GM23338 (cell line): ENCODE results near the gene GRAMD1B. TPM values are rescaled to one million over a fixed set of nuclear protein-coding genes. Genes with fewer than 3 reads are reported as not detected.

ENCODE experiments used
- ATAC-seq: fragments of 200-7000 bp; cut with Tn5 transposase; 3 replicates; pipeline ENCODE4 v1.9.1; 2020
- DNase-seq: peaks from one replicate; pipeline ENCODE4 v3.0.0-alpha.2; 2015; ENCODE audit warnings: low spot score
- H2AFZ ChIP-seq: fragments of 200-600 bp; sonication (generic); 2 replicates; pipeline ENCODE4 v1.8.0; 2016; ENCODE audit warnings: antibody characterized with exemption, mild to moderate bottlenecking, moderate library complexity
- H3F3A ChIP-seq: fragments of 200-600 bp; sonication (generic); replicated peaks from 2 replicates; pipeline ENCODE4 v1.8.0; 2017; ENCODE audit warnings: antibody characterized with exemption, mixed run types, low read depth
- H3K27ac ChIP-seq: fragments of 200-600 bp; sonication (generic); 2 replicates; pipeline ENCODE4 v1.6.1; 2016; ENCODE audit warnings: low read depth
- H3K27me3 ChIP-seq: fragments of 200-600 bp; sonication (generic); 2 replicates; pipeline ENCODE4 v1.8.0; 2016; ENCODE audit warnings: mild to moderate bottlenecking, mixed run types, moderate library complexity; ENCODE audit not compliant: insufficient read depth
- H3K36me3 ChIP-seq: fragments of 200-600 bp; sonication (generic); 2 replicates; pipeline ENCODE4 v1.8.0; 2016; ENCODE audit warnings: mild to moderate bottlenecking; ENCODE audit not compliant: insufficient read depth
- H3K4me1 ChIP-seq: fragments of 200-600 bp; sonication (generic); 2 replicates; pipeline ENCODE4 v1.8.0; 2016; ENCODE audit warnings: mild to moderate bottlenecking, moderate library complexity; ENCODE audit not compliant: insufficient read depth
- H3K4me2 ChIP-seq: fragments of 200-600 bp; sonication (generic); 2 replicates; pipeline ENCODE4 v1.7.1; 2017; ENCODE audit warnings: mixed run types
- H3K4me3 ChIP-seq: fragments of 200-600 bp; sonication (generic); 2 replicates; pipeline ENCODE4 v1.6.1; 2016; ENCODE audit warnings: mixed run types
- H3K79me2 ChIP-seq: fragments of 200-600 bp; sonication (generic); replicated peaks from 2 replicates; pipeline ENCODE4 v1.8.0; 2017; ENCODE audit warnings: mild to moderate bottlenecking; ENCODE audit not compliant: insufficient read depth
- H3K9me2 ChIP-seq: fragments of 200-600 bp; sonication (generic); 2 replicates; pipeline ENCODE4 v1.8.0; 2017; ENCODE audit not compliant: insufficient read depth
- H4K20me1 ChIP-seq: fragments of 200-600 bp; sonication (generic); replicated peaks from 2 replicates; pipeline ENCODE4 v1.8.0; 2017; ENCODE audit warnings: mild to moderate bottlenecking; ENCODE audit not compliant: insufficient read depth
- H3K27ac Mint-ChIP-seq: 2 replicates; pipeline ENCODE4 v1.8.0; 2020; ENCODE audit warnings: inconsistent platforms, mild to moderate bottlenecking, moderate library complexity, mixed read lengths
- H3K27me3 Mint-ChIP-seq: 3 replicates; pipeline ENCODE4 v1.8.0; 2022; ENCODE audit warnings: low read depth, mild to moderate bottlenecking, moderate library complexity, mixed read lengths, inconsistent platforms; ENCODE audit not compliant: insufficient read depth, poor library complexity
- H3K36me3 Mint-ChIP-seq: 3 replicates; pipeline ENCODE4 v1.8.0; 2021; ENCODE audit warnings: low read depth, mild to moderate bottlenecking, inconsistent platforms, moderate library complexity, mixed read lengths
- H3K4me1 Mint-ChIP-seq: 3 replicates; pipeline ENCODE4 v1.8.0; 2020; ENCODE audit warnings: mild to moderate bottlenecking, inconsistent platforms, mixed read lengths
- H3K4me3 Mint-ChIP-seq: 3 replicates; pipeline ENCODE4 v1.8.0; 2021; ENCODE audit warnings: moderate library complexity, mild to moderate bottlenecking, inconsistent platforms, mixed read lengths
- H3K9me3 Mint-ChIP-seq: 3 replicates; pipeline ENCODE4 v1.8.0; 2020; ENCODE audit warnings: moderate library complexity, mild to moderate bottlenecking, inconsistent platforms, mixed read lengths
- EZH2 ChIP-seq: fragments of 200-600 bp; sonication (generic); IDR thresholded peaks from one replicate; pipeline ENCODE4 v1.8.0; 2017; ENCODE audit warnings: antibody characterized with exemption, mild to moderate bottlenecking, low read depth; ENCODE audit not compliant: unreplicated experiment
- NANOG ChIP-seq: IDR thresholded peaks from 2 replicates; pipeline ENCODE4 v1.6.1; 2016; ENCODE audit warnings: antibody characterized with exemption, borderline replicate concordance
- POLR2AphosphoS5 ChIP-seq: IDR thresholded peaks from 2 replicates; pipeline ENCODE4 v1.6.1; 2016; ENCODE audit warnings: antibody characterized with exemption, low read depth
- REST ChIP-seq: IDR thresholded peaks from one replicate; pipeline ENCODE4 v1.6.1; 2018; ENCODE audit warnings: antibody characterized with exemption; ENCODE audit not compliant: unreplicated experiment
- STAT1 ChIP-seq: IDR thresholded peaks from one replicate; pipeline ENCODE4 v1.6.1; 2016; ENCODE audit warnings: antibody characterized with exemption; ENCODE audit not compliant: unreplicated experiment
- polyA plus RNA-seq: library from polyadenylated mRNA; unstranded; fragments of >200 nt; fragmentation: Nextera tagmentation; extraction: Ambion mirVana; gene quantifications from 2 replicates; pipeline ENCODE4 v1.2.1, GENCODE V29; 2016
- total RNA-seq: library from RNA; depleted of rRNA; stranded (reverse); fragments of >200 nt; shearing (Covaris generic); gene quantifications from 2 replicates; pipeline ENCODE4 v1.2.3, GENCODE V29; 2014
- TF ChIP-seq, protein P1 (sequence below): IDR thresholded peaks from 2 replicates; pipeline ENCODE4 v1.6.1; 2016; ENCODE audit warnings: antibody characterized with exemption

The GRAMD1B gene
- total and polyA plus RNA-seq, 2 experiments from 2014 or later: 3.7 to 24.3 TPM

DNA sequence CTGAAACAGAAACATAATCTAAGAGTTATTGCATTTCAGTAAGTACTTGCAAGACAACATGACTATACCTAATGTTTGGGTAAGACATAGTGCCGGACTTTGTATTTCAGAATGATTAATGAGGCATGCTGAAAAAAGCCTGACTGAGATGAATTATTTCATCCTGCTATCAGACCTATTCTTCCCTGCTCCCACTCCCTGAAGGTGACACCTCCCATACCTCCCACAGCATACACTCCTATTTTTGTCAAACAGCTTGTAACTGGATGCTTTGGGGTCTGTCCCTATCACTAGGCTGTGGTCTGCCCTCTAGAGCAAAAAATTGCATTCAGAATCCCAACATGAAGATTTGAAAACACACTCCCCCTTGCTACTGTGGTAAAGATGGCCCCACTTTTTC, 235.2 kb downstream of the GRAMD1B start:
- H3K9me3 Mint-ChIP-seq: peaks cover 10% of the 10 kb centered on the region
- Histone ChIP-seq H4K20me1 (no peaks in the 10 kb centered on the region), H3K27ac (no peak overlapping the region), H3K4me2 (no peak overlapping the region), H3F3A (no peaks in the 10 kb centered on the region), H3K4me3 (no peak overlapping the region), H3K4me1 (no peaks in the 10 kb centered on the region), H3K79me2 (no peaks in the 10 kb centered on the region), H2AFZ (no peak overlapping the region), H3K9me2 (no peaks in the 10 kb centered on the region), H3K27me3 (no peaks in the 10 kb centered on the region), H3K36me3 (no peaks in the 10 kb centered on the region)
- no peaks in the 10 kb centered on the region for H3K27me3 Mint-ChIP-seq
- no peaks in the 10 kb centered on the region for H3K4me1 Mint-ChIP-seq
- H3K27ac Mint-ChIP-seq: no peak overlapping the region
- DNase-seq (no peak), ATAC-seq (no peak)
- no peak for TF ChIP-seq POLR2AphosphoS5
- no peak for TF ChIP-seq STAT1
- TF ChIP-seq, protein P1, sequence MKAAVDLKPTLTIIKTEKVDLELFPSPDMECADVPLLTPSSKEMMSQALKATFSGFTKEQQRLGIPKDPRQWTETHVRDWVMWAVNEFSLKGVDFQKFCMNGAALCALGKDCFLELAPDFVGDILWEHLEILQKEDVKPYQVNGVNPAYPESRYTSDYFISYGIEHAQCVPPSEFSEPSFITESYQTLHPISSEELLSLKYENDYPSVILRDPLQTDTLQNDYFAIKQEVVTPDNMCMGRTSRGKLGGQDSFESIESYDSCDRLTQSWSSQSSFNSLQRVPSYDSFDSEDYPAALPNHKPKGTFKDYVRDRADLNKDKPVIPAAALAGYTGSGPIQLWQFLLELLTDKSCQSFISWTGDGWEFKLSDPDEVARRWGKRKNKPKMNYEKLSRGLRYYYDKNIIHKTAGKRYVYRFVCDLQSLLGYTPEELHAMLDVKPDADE: no peak
- no peak overlapping the region for H3K4me3 Mint-ChIP-seq
- H3K36me3 Mint-ChIP-seq: no peaks in the 10 kb centered on the region

DNA sequence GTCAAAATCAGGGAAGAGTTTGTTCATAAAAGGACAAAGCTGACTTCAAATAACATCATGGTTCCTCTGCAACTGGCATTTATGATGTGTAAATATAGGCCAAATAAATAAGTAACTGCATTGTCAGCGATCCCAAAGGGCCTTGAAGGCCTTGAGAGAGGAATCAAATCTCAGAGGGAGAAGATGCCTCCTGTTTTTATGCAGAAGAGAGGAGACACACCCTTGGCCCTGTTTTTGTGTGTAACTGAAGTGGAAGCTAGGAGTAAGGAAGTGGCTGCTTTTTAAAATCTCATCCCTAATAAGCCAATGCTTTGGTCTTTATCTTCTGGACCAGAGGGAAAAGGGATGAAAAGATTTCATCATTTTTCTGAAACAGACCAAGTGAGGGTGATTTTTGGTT, 240.0 kb downstream of the GRAMD1B start:
- no peak for DNase-seq
- Mint-ChIP-seq H3K36me3 (no peaks in the 10 kb centered on the region), H3K4me1 (peaks cover 8% of the 10 kb centered on the region; the same call in 2 of the 3 replicates), H3K4me3 (no peak overlapping the region), H3K9me3 (no peaks in the 10 kb centered on the region), H3K27ac (no peak overlapping the region), H3K27me3 (peaks cover 2% of the 10 kb centered on the region)
- TF ChIP-seq NANOG (no peak), REST (no peak), EZH2 (no peak)
- TF ChIP-seq, protein P1: no peak
- Histone ChIP-seq H3K27me3 (no peaks in the 10 kb centered on the region), H3K27ac (no peak overlapping the region), H3K4me3 (no peak overlapping the region), H4K20me1 (no peaks in the 10 kb centered on the region), H3K4me2 (no peak overlapping the region), H3K79me2 (no peaks in the 10 kb centered on the region), H2AFZ (no peak overlapping the region), H3K9me2 (no peaks in the 10 kb centered on the region), H3K36me3 (no peaks in the 10 kb centered on the region), H3K4me1 (no peaks in the 10 kb centered on the region), H3F3A (no peaks in the 10 kb centered on the region)
- no peak for ATAC-seq
